Left lobe of liver (tissue), 2 donors: Measurements from ENCODE around the gene AFG1L. TPM values are rescaled to one million over a fixed set of nuclear protein-coding genes. Genes with fewer than 3 reads are reported as not detected.
"Not testable (repeated sequence)": the region's sequence is repeated elsewhere in the genome, so short reads cannot be mapped to it uniquely, and the experiment has no call there.

Source experiments
- ATAC-seq: fragments of 200-7000 bp; cut with Tn5 transposase; one replicate; pipeline ENCODE4 v1.9.1; 2020; ENCODE audit warnings: mild to moderate bottlenecking, moderate library complexity
- DNase-seq: peaks from one replicate; pipeline ENCODE4 v3.0.0-alpha.2; 2020; ENCODE audit warnings: low spot score
- total RNA-seq: library from RNA; stranded (reverse); gene quantifications from one replicate; pipeline ENCODE4 v1.2.1, GENCODE V29; 2021
- donor health status: DM: no; HTN: no; CAD: no; lungs with moderate emphysema.
- donor health status: DM: no; HTN: yes; CAD: no.

Gene AFG1L
- total RNA-seq, 1 donor from 2014 or later, result 7.0 TPM

DNA sequence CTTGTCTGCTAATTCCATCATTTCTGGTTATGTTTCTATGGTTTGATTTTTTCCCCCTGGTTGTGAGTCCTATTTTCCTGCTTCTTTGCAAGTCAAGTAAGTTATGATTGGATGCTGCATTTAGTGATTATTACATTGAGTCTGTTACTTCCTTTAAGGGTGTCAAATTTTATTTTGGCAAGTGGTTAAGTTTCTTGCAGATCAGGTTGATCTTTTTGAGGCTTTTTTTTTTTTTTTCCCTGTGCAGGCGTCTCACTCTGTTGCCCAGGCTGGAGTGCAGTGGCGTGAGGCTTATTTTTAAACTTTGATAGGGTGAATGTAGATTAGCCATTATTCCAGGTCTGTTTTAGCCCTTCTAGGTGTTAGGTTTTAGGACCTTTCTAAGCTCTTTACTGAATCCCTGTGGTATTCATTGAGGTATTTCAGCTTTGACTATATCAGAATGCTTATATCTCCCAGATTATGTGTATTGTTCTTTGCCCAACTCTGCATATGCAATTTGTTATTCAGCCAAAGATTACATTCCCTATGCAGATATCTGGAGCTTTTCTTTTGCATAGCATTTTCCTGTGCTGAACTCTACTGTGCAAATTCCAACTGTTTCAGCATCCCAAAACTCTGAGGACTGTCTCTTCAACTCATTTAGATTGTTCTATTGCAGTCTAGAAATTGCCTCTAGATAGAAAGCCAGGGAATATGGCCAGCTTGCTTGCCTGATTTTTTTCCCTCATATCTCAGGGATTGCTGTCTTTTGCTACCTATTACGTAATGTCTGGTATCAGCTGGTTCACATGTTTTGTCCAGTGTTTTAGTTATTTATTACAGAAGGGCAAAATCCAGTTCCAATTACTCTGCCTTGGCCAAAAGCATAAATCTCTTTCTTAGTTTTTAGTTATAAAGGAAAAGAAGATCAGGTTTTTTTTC, 113.3 kb downstream of the AFG1L start:
- peak; percentile 94 for ATAC-seq
- DNase-seq, result peak; percentile 51

DNA sequence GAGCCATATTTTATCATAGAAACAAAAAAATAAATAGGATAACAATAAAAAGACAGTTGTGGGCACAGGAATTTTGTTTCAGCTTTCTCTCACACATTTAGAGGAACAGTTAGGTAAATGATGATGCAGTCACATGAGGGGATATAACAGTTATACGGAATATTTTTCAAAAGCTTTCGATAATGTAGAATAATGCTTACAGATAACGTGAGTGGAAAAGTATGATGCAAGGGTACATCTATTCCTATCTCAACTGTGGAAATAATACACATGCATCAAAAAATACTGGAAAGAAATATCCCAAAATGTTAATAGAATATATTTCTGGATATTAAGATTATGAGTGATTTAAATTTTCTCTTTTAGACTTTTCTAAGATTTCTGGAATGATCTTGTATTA, 114.0 kb downstream of the AFG1L start:
- ATAC-seq, result peak; percentile 21

DNA sequence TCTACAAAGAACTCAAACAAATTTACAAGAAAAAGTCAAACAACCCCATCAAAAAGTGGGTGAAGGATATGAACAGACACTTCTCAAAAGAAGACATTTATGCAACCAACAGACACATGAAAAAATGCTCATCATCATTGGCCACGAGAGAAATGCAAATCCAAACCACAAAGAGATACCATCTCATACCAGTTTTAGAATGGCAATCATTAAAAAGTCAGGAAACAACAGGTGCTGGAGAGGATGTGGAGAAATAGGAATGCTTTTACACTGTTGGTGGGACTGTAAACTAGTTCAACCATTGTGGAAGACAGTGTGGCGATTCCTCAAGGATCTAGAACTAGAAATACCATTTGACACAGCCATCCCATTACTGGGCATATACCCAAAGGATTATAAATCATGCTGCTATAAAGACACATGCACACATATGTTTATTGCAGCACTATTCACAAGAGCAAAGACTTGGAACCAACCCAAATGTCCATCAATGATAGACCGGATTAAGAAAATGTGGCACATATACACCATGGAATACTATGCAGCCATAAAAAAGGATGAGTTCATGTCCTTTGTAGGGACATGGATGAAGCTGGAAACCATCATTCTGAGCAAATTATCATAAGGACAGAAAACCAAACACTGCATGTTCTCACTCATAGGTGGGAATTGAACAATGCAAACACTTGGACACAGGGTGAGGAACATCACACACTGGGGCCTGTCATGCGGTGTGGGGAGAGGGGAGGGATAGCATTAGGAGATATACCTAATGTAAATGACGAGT, 121.4 kb downstream of the AFG1L start:
- not testable (repeated sequence) for ATAC-seq, DNase-seq

More for the DNA sequence above, 114.0 kb downstream of the AFG1L start:
- DNase-seq, result no peak

DNA sequence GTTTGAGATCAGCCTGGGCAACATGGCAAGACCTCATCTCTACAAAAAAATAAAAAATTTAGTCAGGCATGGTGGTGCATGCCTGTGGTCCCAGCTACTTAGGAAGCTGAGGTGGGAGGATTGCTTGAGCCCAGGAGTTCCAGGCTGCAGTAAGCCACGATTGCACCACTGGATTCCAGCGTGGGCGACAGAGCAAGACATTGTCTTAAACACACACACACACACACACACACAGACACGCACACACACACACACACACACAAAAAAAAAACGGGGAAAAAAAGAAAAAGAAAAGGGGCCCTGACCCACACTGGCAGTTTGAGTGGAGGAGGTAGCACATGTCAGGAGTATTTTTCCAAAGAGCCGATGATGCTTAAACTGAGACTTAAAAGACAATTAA, 122.2 kb downstream of the AFG1L start:
- ATAC-seq, result no peak
- DNase-seq, result no peak

DNA sequence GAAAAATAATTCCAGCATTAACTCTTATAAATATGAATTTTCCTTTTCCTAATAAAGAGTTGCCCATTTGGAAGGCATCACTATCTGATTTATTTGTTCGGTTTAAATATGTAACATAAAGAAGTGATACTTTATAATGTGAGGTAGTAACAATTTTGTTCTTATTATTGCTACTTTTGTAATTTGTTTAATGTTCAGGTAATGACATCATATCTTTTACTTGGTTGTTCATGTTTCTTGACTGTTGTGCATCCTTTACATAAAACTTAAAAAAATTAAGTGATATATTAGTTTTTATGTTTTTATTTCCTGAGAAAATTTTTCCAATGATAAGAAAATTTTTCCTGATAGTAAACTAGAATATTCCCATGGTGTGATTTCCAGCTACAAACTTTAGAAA, 124.6 kb downstream of the AFG1L start:
- DNase-seq, result no peak

DNA sequence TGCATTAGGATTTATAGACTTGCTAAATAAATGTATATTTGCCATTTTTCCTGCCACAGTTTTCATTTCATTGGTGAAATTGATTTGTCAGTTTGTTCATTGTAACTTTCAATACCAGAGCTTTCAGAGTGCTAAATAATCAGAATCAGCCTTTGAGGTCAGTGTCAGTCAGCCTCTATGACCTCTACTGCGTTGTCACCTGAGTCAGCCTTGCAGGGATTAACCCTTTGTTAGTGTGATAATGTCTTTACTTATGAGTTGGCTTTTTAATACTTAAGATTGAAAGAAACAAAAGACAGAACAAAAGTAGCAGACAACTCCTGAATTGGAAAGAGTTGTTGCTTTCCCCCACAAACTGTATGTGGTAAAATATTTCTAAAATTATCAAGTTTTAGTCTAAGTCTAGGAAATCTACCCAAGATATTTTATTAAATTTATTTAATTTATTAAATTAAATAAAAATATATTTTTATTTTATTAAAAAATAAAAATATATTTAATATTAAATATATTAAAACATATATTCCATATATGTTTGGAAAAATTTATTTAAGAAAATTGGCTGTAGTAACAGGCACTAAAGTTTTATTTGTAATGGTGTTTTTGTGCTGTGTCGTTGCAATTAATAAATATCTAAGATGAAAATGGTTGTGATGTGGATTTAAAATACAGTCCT, 125.2 kb downstream of the AFG1L start:
- ATAC-seq (no peak), DNase-seq (no peak)

More for the DNA sequence above, 124.6 kb downstream of the AFG1L start:
- ATAC-seq, result no peak

DNA sequence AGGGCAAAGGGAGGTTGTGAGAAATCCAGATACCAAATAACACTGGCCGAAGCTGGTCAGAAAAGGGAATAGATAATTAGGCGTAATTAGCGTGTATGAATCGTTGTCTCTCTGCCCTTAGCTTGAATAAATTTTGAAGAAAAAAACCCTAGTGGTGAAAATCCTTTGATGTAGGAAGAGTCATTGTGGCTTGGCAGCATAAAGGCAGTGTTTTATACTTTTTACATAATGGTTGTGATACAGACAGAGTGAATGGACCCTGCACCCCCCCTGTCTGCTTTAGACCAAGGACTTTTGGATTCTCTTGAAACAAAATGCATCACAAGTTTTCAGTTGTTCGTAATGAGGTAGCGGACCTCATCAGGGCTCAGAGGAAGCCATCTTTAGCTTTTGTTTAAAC, 126.5 kb downstream of the AFG1L start:
- no peak for ATAC-seq

DNA sequence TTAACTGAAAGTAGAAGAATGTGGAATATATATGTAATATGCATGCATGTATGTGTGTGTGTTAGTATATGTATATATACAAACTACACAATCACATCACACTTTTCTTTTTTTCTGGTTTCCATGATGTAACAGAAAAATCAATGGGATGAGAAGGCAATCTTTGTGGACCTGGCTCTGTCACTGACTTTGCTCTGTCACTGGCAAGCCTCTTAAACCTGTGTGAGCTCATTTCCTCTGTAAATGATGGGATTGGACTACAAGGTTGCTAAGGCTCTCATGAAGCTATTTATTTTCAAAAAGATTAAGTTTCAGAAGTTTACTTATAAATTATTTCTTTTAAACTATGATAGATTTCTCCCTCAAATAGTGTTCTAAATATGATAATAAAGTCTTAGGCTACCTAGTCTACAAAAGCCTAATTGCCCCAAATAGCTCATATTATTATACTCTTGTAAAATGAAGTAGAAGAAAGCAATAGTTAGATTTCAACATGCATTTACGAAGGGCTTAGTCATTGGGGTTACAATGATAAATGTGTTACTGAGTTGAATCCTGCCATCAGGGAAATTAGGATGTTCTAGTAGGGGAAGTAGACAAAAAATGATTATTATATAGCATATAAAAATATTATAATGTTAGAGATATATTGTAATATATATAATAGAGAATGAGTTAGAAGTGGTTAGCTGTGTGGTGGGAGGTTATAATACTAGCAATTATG, 129.3 kb downstream of the AFG1L start:
- ATAC-seq, result peak; percentile 16
- no peak for DNase-seq

More for the DNA sequence above, 126.5 kb downstream of the AFG1L start:
- no peak for DNase-seq

DNA sequence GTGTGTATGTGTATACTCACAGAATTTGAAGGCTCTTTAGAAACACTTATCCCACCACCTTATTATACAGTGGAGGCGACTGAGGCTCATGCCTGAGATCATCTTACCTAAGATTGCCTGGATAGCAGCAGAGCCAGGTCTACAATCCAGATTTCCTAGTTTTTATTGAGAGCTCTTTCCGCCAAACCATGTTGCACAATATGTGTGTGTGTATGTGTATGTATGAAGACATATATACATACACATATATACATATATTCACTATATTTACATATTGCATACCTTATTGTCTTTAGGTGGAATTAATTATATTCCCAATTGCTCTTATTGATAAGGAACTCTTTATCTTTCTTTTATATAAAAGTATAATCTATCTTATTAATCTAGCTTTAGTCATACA, 130.6 kb downstream of the AFG1L start:
- ATAC-seq (no peak), DNase-seq (no peak)

DNA sequence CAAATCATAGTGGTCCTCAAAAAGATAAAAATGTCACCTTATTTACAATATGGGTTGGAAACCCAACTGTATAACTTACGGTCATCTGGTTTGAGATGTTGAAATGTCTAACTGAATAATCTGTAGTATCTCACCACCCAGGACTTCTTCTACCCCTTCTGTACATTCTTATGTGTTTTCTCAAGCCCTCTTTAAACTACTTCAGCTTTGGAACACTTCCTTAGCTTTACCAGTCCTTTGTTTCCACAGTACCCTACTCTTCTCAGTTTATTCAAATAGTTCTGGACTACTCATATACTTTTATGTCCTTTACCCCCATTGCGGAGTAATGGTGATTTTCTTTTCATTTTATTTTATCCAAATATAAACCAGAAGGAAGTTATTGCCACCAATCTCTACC, 137.3 kb downstream of the AFG1L start:
- ATAC-seq (no peak), DNase-seq (no peak)

DNA sequence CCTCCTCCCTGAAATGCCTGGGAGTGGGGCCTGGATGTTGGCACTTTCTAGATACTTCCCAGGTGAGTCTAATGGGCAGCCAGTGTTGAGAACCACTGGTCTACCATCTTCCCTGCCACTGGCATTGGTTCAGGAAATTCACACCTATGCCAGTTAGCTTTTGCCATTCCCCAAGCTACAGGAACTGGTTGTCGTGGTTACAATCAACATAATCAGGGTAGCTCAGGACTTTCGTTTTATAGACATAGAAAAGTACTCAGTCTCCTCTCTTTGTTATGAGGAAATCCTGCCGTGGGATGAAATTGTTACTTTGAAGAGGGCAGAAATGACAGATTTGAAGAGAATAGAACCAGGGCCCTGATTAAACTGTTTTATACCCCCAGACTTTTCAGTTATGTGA, 137.9 kb downstream of the AFG1L start:
- ATAC-seq (no peak), DNase-seq (no peak)

DNA sequence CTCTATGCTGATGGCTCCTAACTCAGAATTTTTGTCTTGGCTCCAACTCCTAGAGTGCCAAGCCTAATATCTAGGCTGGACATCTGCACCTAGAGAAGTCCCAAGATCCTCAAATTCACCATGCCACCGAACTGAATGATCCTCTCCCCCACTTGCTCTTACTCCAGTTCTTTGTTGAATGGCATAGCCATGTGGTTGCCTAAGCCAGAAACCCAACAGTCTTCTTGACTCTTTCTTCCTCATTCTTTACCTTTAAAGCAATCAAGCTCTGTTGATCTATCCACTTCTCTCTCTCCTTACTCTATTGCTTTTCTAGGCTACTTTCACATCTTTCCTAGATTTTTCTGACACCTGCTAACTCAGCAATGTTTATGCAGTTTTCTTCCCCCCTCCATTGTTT, 139.4 kb downstream of the AFG1L start:
- DNase-seq, result no peak
- ATAC-seq, result no peak

DNA sequence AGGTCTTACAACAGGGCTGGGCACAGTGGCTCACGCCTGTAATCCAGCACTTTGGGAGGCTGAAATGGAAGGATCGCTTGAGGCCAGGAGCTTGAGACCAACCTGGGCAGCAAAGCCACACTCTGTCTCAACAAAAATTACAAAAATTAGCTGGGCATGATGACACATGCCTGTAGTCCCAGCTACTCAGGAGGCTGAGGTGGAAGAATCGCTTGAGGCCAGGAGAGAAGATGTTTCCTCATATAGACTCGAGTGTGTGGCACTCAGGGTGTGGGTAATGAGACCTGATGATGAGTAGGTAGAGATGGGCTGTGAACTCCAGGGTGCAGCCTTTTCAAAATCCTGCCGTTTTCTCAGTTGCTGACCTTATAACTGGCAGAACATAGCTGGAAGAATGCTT, 140.5 kb downstream of the AFG1L start:
- ATAC-seq (no peak), DNase-seq (no peak)

DNA sequence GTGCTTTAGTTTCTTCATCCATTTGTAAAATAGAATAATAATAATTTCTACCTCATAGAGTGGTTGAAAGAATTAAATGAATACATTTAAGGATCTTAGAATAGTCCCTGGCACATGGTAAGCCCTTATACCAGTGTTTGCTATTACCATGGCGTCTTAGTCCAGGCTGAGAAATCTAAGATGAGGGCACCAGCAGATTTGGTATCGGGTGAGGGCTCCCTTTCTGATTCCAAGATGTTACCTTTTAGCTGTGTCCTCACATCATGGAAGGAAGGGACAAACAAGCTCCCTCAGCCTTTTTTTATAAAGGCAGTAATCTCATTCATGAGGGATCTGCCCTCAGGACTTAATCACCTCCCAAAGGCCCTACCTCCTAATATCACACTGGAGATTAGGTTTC, 141.9 kb downstream of the AFG1L start:
- DNase-seq (no peak), ATAC-seq (no peak)

DNA sequence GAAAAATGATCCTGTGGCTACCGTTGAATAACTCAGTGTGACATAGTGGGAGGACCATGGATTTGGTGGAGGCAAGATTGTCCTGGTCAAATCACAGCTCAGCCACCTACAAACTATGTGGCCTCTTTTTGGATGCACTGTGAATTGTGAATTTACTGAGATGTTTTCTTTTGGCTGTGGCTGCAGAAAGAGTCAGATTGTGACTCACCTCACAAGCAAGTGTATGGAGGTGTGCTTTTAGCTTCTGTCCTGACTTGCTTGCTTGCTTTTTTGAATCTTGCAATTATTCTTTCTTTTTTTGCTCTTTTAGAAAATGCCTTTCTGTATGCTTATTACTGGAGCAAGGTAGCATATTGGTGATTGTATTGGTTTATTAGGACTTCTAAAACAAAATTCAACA, 143.0 kb downstream of the AFG1L start:
- DNase-seq, result no peak

DNA sequence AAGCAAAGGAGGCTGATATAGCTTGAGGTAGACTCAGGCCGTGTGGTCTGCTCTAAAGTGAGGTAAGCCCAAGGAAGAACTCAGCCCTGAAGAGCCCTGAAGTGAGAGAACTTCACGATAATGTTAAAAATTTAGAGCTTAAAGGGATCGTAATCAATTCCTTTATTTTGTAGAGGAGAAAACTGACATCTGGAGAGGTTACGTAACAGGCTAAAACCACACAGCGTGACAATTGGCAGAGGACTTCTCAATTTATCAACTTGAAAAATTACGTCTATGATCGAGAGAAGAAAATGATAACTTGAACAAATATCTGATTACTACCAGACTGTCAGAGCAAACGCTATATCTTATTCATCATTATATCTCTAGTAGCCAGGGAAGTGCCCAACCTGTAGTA, 144.1 kb downstream of the AFG1L start:
- DNase-seq, result no peak
- no peak for ATAC-seq

More for the DNA sequence above, 143.0 kb downstream of the AFG1L start:
- ATAC-seq, result no peak

DNA sequence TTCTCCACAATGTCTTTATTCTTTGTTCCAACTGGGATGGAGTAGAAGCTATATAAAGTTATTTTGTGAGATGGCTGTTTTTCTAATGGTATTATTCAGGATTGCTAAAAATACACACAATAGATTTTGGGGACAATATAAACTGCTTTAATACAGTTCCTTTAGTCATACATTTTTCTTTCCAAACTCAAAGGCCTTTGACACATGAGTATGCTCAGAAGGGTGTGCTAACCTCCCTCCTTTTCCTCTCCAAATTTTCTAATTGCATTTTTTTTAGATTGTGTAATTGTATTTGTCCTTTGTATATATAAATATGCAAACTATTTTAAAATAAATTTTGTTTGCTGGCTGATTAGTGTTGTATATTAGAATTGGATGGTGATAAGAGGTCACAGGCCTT, 146.3 kb downstream of the AFG1L start:
- ATAC-seq (no peak), DNase-seq (no peak)

DNA sequence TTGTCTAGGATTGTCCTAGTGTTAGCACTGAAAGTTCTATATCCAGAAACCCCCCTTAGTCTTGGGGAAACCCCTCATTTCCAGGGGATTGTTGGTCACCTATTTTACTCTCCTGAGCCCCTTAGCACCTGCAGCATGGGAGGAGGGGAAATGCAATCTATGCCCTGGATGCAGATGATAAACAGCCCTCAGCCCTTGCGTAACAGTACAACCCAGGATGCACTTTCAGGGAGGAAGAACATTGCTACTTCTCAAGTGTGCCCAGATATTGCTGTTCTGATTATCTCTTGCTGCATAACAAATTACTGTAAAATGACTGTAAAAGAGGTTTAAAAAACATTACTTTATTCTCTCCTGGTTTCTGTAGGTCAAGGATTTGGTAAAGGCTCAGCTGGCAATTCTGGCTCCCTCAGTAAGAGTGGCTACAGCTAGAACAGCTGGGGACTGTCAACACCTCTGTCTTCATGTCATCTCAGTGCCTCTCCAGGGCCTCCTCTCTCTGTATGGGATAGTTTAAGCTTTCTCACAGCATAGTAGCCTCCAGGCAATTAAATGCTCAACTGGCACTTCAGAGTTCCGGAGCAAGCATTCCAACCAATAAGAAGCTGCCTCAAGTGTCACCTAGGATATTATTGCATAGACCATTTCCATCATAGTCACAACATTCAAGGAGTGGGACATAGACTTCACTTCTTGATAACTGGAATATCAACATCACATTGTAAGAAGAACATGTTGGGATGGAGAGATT, 148.1 kb downstream of the AFG1L start:
- ATAC-seq (no peak), DNase-seq (no peak)

DNA sequence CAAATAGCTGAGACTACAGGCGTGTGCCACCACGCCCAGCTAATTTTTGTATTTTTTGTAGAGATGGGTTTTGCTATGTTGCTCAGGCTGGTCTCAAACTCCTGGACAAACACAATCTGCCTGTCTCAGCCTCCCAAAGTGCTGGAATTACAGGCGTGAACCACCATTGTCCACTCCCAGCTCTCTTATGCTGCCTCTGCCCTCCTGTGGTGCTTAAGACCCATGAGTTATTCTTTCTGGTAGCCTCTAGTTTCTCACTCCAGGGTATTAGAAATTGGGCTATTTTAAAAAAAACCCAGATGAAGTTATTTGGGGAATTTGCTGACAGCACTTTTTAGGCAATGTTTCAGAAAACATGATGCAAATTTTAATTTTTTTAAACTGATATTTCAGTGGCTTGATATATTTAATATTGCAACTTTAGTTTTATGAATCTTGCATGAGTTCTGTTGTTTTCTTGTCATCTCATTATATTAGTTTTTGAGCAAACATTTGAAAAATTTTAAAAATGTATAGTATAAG, 151.8 kb downstream of the AFG1L start:
- ATAC-seq, result no peak
- DNase-seq, result no peak

DNA sequence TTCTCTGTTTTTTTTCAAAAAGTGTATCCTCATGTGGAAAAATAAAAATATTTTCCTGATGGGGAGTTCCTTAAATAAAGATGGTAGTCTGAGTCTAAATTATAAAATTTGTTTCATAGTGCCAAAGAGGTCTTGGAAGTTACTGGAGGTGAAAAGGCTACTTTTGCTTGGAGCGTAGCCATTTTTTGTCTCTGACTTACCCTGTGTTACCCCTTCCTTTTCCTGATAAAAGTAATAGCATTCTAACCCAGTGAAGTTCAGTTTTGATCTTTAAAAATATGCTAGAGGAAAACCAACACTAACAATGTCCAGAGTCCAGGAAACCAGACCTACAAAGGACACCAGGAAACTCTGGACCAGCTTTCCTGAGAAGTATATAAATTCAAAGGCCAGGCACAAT, 153.6 kb downstream of the AFG1L start:
- DNase-seq (no peak), ATAC-seq (no peak)
